GM19238 (cell line): ENCODE results near the gene TMEM184B.

Experiments used
- DNase-seq: peaks from one replicate; pipeline ENCODE4 v3.0.0; 2011; ENCODE audit warnings: low spot score; ENCODE audit not compliant: insufficient read length

TMEM184B gene

DNA sequence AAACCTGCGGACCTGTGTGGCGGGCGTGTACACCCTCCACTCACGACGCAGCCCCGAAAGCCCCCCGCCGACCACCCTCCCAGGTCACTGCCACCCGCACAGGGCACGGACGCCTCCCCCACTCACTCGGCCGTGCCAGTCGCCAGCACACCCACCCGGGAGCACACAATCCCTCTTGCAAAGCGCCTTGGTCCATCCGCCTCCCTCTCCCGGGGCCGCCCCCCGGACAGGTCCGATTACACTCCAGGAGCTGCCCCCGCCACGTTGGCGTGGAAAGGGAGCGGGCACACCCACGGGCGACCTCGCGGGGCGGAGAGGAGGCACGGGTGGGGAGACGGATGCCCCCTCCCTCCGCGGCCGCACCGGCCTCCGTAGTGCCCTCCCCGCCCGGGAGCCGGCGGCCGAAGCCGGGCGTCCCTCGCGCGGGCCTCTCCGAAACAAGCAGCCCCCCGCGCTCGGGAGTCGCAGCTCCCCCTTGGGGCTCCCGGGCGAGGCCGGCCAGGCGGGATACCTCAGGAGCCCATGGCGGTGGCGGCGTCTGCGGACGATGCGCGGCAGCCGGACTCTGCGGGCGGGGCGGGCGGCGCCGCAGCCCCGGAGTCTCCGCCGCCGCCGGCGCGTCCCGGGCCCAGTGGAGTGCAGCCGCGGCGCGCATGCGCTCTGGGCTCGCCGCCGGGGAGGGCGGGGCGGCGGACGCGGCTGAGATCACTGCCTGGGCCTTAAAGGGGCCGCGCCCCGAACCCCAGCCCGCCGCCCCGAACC lies at the start of gene TMEM184B:
Gene TMEM184B (minus strand): TSS at position 638 of the 762 bp plus-strand sequence. CDS start 25,049 bp downstream, outside the sequence.
- DNase-seq = peak; percentile 93

DNA sequence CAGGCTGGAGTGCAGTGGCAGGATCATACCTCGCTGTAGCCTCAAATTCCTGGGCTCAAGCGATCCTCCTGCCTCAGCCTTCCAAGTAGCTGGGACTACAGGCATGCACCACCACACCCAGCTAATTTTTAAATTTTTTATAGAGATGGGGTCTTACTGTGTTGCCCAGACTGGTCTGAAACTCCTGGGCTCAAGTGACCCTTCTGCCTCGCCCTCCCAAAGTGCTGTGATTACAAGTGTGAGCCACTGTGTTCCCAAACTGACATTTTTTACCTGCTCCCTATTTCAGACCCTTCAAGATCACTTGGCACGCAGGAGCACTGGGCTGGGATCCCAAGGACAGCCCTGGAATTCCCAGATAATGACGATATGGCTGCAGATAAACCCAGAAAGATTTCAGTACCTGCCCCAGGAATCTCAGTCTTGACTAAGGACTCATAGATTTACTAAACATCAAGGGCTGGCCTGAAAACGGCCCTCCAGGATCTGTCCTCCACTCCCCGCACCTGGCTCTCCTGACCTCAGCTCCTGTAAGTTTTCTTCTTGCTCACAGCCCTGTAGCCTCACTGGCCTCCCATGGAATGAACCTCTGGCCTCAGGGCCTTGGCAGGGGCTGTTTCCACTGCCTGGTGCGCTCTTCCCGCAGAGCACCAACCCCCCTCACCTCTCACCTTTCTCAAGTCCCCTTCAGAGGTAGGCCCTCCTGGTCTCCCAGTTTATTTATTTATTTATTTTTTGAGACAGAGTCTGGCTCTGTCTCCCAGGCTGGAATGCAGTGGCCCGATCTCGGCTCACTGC lies 48.0 kb upstream of the TMEM184B start:
- DNase-seq = no peak

DNA sequence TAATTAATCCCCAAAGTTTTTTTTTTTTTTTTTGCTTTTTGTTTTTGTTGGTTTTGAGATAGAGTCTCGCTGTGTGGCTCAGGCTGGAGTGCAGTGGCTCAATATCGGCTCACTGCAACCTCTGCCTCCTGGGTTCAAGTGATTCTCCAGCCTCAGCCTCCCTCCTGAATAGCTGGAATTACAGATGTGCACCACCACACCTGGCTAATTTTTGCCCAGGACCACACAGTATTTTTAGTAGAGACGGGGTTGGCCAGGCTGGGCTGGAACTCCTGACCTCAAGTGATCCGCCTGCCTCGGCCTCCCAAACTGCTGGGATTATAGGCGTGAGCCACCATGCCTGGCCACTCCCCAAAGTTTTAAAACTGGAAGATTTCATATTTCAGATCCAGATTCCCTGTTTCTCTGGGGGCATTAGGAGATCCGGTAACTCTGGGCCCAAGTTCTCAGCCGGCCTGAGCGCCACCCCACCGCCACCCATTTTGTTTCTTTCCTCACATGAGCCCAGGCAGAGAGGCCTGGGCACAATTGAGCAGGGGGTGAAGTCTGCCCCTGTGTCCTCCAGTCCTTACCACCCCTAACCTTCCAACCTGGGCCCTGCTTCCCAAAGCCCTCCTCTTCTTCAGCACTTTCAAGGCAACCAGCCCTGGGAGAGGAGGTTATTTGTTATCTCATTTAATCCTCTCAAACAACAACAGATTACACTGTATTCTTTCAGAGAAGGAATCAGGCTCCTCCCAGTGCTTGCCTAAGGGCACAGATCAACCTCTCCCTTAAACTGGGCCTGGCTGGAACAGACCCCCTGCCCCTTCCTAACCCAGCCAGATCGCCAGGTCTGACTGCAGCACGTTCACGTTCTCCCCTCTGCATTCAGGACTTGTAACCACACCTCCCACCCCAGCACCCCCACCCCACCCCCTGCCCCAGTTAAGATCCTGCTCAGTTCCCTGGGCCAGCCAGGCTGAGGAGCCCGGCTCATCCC lies 46.3 kb upstream of the TMEM184B start:
- DNase-seq = no peak

DNA sequence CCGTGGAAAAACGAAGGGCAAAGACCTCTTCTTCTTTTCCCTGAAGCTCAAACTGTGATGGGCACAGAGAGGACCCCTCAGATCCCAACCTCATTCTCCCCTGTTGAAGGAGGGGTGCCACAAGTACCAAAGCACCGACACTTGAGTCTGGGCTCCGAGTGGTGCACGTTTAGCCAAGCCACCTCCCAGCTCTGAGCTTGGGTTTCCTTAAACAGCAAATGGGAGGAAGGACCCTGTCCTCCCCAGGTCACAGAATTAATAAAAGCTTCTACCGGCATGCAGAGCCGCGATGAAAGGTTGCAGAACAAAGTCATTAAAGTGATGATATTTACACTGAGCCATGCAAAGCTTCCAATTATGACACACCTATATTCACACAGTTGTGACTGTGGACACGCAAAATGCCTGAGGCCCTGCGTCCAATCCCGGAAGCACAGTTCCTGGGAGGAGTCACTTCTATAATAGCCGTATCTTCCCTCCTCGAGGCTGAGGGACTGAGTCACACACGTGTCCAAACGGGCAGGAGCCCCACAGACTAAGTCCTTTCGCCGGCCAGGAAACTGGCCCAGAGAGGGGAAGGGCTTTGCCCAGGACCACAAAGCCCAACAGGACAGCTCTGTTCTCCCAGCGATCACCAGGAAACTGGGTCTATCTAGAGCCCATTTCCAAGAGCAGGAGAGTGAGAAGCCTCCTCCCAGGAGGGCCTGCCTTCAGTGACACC lies 45.3 kb upstream of the TMEM184B start:
- DNase-seq = no peak

DNA sequence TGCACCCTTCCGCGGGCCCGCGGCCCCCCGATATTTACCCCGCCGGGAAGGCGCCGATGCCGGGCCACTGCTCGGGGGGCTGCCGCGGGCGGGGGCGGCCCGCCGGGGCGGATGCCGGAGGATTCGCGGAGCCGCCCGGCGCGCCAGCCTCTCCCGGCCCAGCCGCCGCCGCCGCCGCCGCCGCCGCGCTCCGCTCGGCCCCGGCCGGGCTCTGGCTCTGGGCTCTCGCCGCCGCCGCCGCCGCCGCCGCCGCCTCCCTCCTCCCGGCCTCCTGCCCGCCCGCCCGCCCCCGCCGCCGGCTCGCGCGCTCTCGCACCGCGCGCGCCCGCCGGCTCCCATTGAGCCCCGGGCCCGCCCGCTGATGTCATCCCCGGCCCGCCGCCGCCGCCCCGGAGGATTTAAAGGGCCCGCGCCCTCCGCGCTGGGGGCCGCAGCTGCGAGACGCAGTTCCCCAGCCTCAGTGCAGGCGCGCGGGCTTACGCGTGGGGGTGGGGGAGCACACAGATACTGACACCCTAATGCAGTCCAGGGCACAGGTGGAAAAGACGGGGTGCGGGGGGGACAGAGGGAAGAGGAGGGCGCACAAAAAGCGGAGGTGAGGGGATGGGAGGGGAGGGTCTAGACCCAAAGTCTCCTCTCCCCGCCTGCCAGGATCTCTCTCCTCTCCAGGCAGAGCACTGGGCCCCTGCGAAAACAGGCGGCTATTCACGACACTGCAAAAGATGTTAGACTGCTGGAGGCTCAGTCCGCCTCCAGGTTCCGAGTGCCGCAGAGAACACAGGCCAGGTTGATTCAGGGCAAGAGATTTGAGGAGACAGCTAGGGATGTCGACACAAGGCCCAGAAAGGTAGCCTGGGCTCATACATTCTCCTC lies 44.5 kb upstream of the TMEM184B start, which contains the start of gene CSNK1E:
Gene CSNK1E (minus strand): TSS at position 312 of the 873 bp plus-strand sequence. CDS start 3,276 bp downstream, outside the sequence.
- DNase-seq = peak; percentile 82

DNA sequence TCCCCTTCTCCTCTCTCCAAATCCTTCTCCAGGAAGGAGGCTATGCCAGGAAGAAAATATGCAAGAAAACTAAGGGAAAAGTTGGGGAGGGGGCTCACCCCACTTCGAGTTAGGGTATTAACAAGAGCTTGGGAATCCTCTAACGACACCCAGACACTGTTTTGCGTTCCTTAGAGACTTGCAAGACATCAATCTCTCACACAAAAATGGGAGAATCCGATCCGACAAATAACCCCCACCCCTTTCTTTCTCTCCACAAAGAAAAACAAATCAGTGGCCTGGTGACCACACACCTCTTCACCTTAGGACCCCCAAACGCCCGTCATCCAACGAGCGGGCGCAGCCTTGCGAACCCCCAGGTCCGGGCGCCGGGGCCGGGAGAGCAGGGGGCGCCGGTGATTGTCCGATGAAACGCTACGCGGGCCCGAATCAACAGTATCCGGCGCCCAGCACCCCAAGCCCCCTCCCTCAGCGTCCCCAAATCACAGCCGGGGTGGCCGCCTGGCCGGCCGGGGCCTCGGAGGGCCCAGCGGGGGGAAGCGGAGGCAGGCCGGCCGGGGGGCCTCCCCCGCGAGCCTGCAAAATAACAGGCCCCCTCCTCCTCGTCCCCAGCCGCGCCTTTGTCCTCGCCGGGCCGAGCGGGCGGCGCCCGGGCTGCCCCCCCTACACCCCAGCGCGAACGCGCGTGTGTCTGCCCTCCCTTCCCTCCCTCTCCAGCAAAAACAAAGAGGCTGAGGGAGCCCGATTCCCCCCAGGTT lies 43.7 kb upstream of the TMEM184B start:
- DNase-seq = peak; percentile 69

DNA sequence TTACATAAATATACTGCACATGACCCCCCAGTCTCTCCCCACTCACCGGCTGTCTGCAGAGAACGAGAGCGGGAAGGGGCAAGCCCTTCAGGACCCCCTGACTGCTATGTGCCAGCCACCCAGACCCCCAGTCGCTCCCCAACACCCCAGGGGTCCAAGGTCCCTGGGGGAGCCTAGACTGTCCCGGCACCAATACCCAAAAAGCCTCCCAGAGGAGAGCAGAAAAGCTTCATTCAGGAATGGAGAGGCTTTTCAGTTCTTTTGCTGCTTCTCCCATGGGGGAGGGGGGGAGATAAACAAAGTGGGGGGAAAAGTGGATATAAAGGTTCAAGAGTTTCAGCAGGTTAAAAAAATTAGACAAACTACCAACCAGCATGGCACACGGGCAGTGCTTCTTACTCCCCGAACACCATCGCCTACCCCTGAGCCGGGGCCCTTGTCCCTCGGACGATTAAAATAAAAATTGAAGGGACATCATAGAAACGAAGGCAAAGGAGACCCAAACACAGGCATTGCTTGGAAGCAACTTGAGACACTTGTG lies 43.1 kb upstream of the TMEM184B start:
- DNase-seq = no peak

DNA sequence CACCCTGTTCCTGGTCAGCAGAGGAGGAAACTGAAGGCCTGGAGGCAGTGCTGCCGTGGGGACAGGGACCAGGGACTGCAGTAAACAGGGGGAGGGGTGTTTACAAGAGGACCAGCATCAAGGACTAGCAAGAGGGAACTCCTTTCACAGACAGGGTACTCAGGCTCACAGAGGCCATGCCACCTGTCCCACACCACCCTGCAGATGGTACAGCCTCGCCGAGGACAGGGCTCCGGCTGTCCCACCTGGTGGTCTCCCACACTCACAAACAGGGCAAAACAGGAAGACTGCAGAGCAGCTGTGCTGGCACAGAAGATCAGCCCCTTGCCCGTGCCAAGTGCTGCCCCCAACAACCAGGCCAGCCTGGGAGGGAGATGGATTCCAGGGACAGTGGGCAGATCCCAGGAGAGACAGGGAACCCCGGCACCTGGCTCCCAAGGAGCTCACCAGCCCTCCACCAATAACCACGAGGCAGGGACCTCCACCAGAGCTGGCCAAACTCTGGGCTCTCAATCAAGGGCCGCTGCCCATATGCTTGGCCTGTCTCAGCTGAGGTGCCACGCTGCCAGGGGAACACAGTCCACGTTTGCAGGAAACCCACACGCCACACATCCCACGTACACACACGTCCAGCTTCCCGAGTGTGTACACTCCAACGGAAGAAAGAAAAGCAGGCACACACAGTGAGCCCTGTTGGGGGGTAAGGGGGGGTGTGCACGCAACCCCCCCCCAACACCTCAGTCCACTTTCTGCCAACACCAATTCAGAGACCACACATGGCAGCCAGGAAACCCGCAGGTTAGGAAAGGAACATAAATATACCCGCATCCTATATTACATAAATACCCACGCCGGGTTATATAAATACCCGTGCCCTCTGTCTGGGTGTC lies 42.4 kb upstream of the TMEM184B start:
- no peak for DNase-seq

DNA sequence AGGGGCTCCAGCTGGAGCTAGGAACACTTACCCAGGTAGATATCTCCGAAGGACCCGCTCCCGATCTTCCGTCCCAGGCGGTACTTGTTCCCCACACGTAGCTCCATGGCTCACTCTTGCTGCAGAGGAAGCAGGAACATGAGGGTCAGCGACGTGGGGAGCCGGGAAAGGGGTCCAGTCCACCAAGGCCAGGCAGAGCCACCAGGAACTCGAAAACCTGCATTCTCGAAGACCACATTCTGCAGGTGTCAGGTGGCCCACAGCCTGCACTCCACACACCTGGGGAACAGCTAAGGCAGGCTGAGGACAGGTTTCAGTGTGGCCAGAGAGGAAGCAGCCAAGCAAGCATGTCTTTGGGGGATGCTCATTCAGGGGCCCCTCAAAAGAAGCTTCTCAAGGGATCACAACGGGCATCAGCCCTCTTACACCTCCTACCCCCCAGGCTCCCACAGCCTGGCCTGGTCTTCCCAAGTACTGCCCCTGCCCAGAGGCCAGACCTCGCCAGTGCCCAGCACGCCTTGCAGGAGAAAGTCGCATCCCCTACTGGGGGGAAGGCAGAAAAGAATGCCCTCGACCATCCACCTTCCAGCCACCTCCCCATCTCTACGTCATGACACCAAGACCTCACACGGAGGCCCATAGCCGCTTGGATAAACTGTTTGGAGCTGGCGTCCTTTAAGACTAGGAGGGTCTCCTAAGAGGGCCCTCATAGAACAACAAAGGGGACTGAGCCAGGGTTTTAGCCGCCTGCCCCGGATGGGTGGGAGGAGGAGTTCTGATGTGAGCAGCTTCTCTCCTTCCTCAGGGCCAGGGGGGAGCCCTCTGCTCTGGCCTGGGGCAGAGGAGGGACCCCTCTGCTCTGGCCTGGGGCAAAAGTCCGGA lies 41.5 kb upstream of the TMEM184B start:
- no peak for DNase-seq

DNA sequence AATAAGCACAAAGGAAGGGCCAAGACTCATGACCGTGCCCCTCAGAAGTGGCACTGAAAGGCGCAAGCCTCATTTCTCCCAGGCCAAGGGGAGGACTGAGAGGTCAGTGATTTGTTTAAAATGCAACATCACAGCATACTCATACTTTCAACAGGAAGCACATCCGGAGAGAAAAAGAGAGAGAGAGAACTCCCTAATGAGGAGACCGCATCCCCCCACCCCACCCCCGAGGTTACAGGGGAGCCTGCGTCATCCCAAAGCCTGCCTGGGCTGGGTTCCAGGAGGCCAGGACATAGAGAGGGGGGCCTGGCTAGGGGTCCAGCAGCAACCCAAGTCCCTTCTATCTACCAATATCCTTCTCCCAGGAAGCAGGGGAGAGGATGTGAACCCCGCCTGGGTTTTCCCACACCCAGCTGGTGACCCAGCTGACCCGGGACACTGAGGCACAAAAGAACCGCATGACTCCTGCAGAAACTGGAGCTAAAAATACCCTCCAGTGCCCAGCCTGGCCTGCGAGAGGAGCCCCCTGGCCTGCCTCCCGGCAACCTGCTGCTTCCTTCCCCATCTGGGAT lies 40.7 kb upstream of the TMEM184B start:
- no peak for DNase-seq

DNA sequence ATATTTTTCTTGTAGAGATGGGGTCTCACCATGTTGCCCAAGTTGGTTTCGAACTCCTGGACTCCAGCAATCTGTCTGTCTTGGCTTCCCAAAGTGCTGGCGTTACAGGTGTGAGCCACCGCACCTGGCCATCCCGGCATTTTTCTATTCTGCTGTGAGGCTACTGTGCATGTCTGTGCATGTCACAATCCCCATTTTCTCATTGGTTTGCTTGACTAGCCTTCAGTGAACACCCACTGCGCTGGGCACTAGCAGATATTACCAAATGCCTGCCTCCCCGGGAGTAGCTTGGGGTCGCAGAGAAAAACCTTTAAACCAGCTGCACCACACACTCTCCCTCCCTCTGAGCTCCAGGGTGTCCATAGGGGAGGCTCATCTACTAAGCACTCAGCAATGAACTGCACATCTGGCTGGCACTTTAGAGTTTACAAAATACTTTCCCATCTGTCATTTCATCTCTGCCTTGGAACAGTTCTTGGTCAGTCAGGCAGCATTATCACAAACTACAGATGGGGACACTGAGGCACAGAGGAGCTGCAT lies 39.5 kb upstream of the TMEM184B start:
- DNase-seq = no peak

DNA sequence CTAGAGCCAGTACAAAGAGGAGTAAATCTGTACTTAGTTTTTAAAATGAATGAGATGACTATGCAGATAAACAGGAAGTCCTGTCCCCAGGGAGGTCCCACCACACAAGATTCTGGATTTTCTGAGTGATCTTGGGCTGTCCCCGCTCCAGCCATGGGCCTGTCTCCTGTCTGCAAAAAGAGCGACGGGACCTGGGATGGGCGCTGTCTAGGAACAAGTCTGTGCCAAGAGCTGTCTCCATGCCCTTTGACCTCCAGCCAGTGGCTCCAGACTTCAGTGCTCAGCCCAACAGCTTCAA lies 38.5 kb upstream of the TMEM184B start:
- no peak for DNase-seq

DNA sequence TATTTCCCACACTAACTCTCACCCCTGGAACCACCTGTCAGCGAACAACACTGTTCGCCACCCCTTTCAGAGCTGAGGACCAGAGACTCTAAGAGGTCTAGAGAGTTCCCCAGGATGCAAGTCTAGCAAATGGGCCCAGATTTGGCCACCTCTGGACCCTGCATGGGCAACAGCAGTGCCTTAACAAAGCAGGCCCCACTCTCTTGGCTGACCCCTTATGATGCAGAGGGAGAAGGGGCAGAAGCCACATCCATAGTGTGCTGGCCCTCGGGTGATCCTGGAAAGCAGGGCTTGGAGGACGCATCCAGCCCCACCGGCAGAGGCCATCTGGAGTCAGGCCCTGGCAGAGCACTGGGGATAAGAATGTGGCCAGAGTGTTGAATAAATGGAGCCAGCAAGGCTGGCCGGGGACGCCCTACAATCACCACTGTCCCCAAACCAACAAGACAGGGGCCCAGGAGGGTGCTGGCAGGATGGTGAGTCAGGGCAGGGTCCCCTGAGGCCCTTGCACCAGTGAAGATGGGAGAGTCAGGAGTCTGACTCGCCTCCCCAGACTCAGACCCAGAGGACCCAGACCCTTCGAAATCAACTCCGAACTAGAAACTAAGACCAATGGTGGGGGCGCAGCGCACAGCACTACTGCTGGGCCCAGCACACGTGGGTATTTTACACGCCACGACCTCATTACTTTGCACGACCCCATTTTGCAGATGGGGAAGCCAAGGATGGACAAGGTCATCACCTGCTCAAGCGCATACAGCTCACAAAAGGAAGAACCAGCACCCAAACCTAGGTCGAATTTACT lies 37.9 kb upstream of the TMEM184B start:
- DNase-seq = no peak

DNA sequence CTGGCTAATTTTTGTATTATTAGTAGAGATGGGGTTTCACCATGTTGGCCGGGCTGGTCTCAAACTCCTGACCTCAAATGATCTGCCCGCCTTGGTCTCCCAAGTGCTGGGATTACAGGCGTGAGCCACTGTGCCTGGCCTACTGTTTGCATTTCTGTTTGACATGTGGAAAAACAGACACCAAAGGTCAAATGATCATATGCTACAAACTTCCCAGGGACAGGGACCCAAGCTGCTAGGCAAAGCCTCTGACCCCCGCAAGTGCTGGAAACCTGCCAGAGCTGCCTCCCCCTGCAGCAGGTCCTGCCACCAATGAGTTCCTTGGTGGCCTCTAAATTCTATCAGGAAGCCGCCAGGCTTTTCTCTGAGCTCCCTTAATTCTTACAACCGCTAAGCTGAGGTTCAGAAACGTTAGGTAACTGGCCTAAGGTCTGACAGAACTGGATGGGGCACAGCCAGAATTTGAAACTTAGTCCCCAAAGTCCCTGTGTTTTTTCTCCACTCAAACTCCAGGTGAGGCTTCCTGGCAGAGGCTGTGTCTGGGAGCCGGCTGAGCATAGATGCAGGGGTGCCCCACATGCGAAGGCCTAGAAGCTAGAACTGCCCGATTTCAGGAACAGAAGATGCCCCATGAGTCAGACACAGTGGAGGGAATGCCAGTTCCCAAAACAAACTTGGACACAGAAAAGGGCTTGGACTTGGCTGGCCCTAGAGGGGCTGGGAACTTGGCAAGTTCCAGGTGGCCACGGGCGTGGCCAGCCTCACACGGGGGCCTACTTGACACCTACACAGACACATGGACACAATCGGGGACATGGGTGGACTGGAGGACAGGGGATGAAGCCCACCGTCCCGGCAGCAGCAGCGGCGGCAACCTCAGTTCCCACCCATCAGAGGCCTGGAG lies 37.1 kb upstream of the TMEM184B start:
- DNase-seq = no peak
